CD4-positive, CD25-positive, alpha-beta regulatory T cell (primary cell): ENCODE results near the gene RAP1B. TPM values are rescaled to one million over a fixed set of nuclear protein-coding genes. Genes with fewer than 3 reads are reported as not detected.

Experiments
- ATAC-seq, 2 donors: fragments of 150-1000 bp; cut with Tn5 transposase; one replicate each; pipeline ENCODE4 v1.10.0; 2021; ENCODE audit warnings: low read depth in 2 of 2, moderate number of reproducible peaks in 2 of 2, moderate library complexity in 1 of 2
- DNase-seq, 3 donors: peaks; one replicate each; pipeline versions ENCODE4 v3.0.0 to v3.0.0-alpha.2; 2012 to 2022; ENCODE audit warnings: mixed read lengths in 1 of 3
- H3K27ac ChIP-seq: one replicate; pipeline ENCODE4 v1.7.0; 2013; ENCODE audit warnings: mild to moderate bottlenecking, low read length; ENCODE audit not compliant: insufficient read depth, poor library complexity, severe bottlenecking
- H3K27me3 ChIP-seq: one replicate; pipeline ENCODE4 v1.7.0; 2013; ENCODE audit warnings: low read length; ENCODE audit not compliant: control insufficient read depth, insufficient read depth
- H3K36me3 ChIP-seq: one replicate; pipeline ENCODE4 v1.7.0; 2013; ENCODE audit warnings: mild to moderate bottlenecking, low read length, moderate library complexity; ENCODE audit not compliant: control insufficient read depth, insufficient read depth
- H3K4me1 ChIP-seq: 2 replicates; pipeline ENCODE4 v1.7.0; 2013; ENCODE audit warnings: mild to moderate bottlenecking, low read length; ENCODE audit not compliant: insufficient read depth, control insufficient read depth, poor library complexity, severe bottlenecking
- H3K4me3 ChIP-seq: one replicate; pipeline ENCODE4 v1.7.0; 2013; ENCODE audit warnings: low read depth, mild to moderate bottlenecking, low read length, moderate library complexity
- H3K9me3 ChIP-seq, 2 experiments: 1 replicate in 1 of 2; 2 replicates in 1 of 2; pipeline ENCODE4 v1.7.0; 2013; ENCODE audit warnings: low read length in 2 of 2, mild to moderate bottlenecking in 1 of 2, moderate library complexity in 1 of 2; ENCODE audit not compliant: control insufficient read depth in 2 of 2
- H3K27ac Mint-ChIP-seq, 3 donors: one replicate each; pipeline ENCODE4 v1.8.0; 2020 to 2022; ENCODE audit warnings: mild to moderate bottlenecking in 3 of 3, mixed read lengths in 3 of 3, moderate library complexity in 2 of 3
- H3K27me3 Mint-ChIP-seq: one replicate; pipeline ENCODE4 v1.8.0; 2022; ENCODE audit warnings: mild to moderate bottlenecking, mixed read lengths
- H3K36me3 Mint-ChIP-seq: one replicate; pipeline ENCODE4 v1.8.0; 2020; ENCODE audit warnings: mixed read lengths
- H3K4me1 Mint-ChIP-seq, 4 donors: one replicate each; pipeline ENCODE4 v1.8.0; 2020 to 2022; ENCODE audit warnings: mixed read lengths in 4 of 4, mild to moderate bottlenecking in 1 of 4
- H3K4me3 Mint-ChIP-seq, 4 donors: one replicate each; pipeline ENCODE4 v1.8.0; 2020 to 2022; ENCODE audit warnings: mild to moderate bottlenecking in 4 of 4, mixed read lengths in 4 of 4, moderate library complexity in 3 of 4
- H3K9me3 Mint-ChIP-seq, 7 donors: one replicate each; pipeline ENCODE4 v1.8.0; 2020 to 2022; ENCODE audit warnings: mixed read lengths in 7 of 7, mild to moderate bottlenecking in 3 of 7, moderate library complexity in 2 of 7
- polyA plus RNA-seq, 4 donors: library from polyadenylated mRNA; unstranded; fragments of 300-500 nt; fragmentation: Illumina TruSeq; gene quantifications; one replicate each; pipeline ENCODE4 v1.2.3, GENCODE V29; 2021
- total RNA-seq: library from RNA; stranded (reverse); gene quantifications from one replicate; pipeline ENCODE4 v1.2.3, GENCODE V29; 2022

RAP1B gene
- total and polyA plus RNA-seq, 5 donors from 2014 or later, result 290 to 465 (median 405) TPM

DNA sequence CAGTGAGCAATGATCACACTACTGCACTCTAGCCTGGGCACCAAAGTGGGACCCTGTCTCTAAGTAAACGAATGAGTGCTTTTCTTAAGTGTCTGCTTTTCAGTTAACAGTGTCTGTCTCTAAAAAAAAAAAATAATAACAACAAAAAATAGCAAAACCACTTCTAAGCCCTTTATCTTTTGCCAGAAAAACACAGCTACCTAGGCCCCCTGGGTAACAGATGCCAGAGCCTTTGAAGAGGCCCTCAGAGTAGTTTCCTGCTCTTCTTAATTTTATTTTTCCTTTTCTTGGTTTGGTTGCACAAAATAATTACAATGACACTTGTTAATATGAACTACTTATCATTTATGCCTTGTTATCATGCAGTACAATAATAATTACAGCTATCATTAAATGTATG is 32.8 kb upstream of the RAP1B start:
- Histone ChIP-seq H3K27me3 (no peaks in the 10 kb centered on the region), H3K36me3 (no peaks in the 10 kb centered on the region), H3K4me1 (peaks cover 7% of the 10 kb centered on the region), H3K9me3 (no peaks in the 10 kb centered on the region), H3K27ac (no peak overlapping the region), H3K4me3 (no peak overlapping the region)
- Mint-ChIP-seq H3K27ac (peak overlapping the region in 1 of 3 donors; percentile 22), H3K4me1 (peaks cover 1 to 27% (median 19%) of the 10 kb centered on the region in 4 donors), H3K36me3 (no peaks in the 10 kb centered on the region), H3K4me3 (no peak overlapping the region), H3K9me3 (no peaks in the 10 kb centered on the region), H3K27me3 (peaks cover 6% of the 10 kb centered on the region)
- ATAC-seq (no peak), DNase-seq (no peak)

DNA sequence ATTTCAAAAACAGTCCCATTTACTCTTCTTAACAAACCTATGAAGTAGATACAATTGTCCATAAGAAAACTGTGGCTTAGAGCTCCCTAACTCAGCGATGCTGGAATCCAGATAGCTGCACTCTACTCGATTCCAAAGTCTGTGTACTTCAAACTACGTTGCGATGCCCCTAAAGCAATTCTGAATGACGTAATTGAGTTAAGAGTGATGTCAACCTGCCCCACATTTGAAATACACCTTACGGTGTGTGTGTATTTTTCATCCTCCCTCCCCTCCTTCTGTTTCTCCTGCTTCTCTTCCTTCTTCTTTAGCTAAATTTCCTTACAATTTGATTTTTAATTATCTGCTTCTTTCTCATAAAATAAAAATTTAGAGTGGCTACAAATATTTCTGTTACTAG is 31.9 kb upstream of the RAP1B start:
- no peaks in the 10 kb centered on the region for H3K27me3 ChIP-seq
- H3K27me3 Mint-ChIP-seq, result peaks cover 3% of the 10 kb centered on the region
- peaks cover 0 to 24% (median 19%) of the 10 kb centered on the region in 4 donors for H3K4me1 Mint-ChIP-seq
- ATAC-seq (no peak), DNase-seq (no peak)
- no peak overlapping the region for H3K4me3 Mint-ChIP-seq
- no peaks in the 10 kb centered on the region for H3K36me3 ChIP-seq
- no peaks in the 10 kb centered on the region for H3K9me3 Mint-ChIP-seq
- H3K4me3 ChIP-seq, result no peak overlapping the region
- H3K27ac Mint-ChIP-seq, result no peak overlapping the region
- no peak overlapping the region for H3K27ac ChIP-seq
- H3K4me1 ChIP-seq, result peaks cover 7% of the 10 kb centered on the region
- no peaks in the 10 kb centered on the region for H3K36me3 Mint-ChIP-seq
- H3K9me3 ChIP-seq, result no peaks in the 10 kb centered on the region

DNA sequence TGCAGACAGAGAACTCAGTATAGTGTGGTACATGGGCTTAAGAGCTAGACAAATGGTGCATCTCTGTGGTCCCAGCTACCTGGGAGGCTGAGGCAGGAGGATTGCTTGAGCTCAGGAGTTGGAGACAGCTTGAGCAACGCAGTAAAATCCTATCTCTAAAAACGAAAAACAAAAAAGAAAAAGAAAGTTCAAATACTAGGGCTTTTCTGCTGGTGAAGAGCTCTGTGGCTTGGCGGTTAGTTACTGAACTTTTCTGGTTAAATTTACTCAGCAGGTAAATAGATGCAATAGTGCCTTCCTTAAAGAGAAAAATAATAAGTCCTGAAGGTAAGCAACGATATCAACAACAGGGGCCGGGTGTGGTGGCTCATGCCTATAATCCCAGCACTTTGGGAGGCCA is 31.4 kb upstream of the RAP1B start:
- Mint-ChIP-seq H3K4me3 (no peak overlapping the region), H3K27ac (peak overlapping the region in 1 of 3 donors; percentile 71), H3K27me3 (no peaks in the 10 kb centered on the region), H3K9me3 (no peaks in the 10 kb centered on the region), H3K36me3 (no peaks in the 10 kb centered on the region), H3K4me1 (peaks cover 0 to 24% (median 19%) of the 10 kb centered on the region in 4 donors)
- Histone ChIP-seq H3K36me3 (no peaks in the 10 kb centered on the region), H3K4me3 (no peak overlapping the region), H3K9me3 (no peaks in the 10 kb centered on the region), H3K27ac (no peak overlapping the region), H3K27me3 (no peaks in the 10 kb centered on the region), H3K4me1 (peaks cover 7% of the 10 kb centered on the region)
- DNase-seq, result no peak
- ATAC-seq, result no peak

DNA sequence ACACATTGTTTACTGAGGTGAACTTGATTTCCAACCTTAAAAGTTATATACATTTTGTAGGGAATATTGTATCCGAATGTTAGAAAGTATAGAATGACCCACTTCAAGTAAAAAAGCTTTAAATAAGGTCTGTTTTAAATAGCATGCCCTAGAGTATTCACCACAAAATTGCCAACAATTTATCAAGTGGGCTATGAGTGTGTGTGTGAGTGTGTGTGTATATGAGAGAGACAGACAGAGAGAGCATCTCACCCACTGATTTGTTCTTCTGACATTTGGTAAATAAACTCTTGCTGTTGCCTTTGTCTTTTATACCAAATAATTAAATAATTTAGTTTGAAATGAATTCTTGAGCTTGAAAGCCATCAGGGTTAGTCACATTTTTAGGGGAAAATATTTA is 29.8 kb upstream of the RAP1B start:
- H3K27me3 Mint-ChIP-seq, result no peaks in the 10 kb centered on the region
- Histone ChIP-seq H3K4me1 (peaks cover 7% of the 10 kb centered on the region), H3K36me3 (no peaks in the 10 kb centered on the region), H3K27ac (no peak overlapping the region), H3K27me3 (no peaks in the 10 kb centered on the region), H3K9me3 (no peaks in the 10 kb centered on the region), H3K4me3 (no peak overlapping the region)
- no peak overlapping the region for H3K4me3 Mint-ChIP-seq
- peaks cover 0 to 26% (median 18%) of the 10 kb centered on the region in 4 donors for H3K4me1 Mint-ChIP-seq
- no peak overlapping the region for H3K27ac Mint-ChIP-seq
- DNase-seq, result no peak
- no peaks in the 10 kb centered on the region for H3K36me3 Mint-ChIP-seq
- H3K9me3 Mint-ChIP-seq, result no peaks in the 10 kb centered on the region
- ATAC-seq, result no peak

DNA sequence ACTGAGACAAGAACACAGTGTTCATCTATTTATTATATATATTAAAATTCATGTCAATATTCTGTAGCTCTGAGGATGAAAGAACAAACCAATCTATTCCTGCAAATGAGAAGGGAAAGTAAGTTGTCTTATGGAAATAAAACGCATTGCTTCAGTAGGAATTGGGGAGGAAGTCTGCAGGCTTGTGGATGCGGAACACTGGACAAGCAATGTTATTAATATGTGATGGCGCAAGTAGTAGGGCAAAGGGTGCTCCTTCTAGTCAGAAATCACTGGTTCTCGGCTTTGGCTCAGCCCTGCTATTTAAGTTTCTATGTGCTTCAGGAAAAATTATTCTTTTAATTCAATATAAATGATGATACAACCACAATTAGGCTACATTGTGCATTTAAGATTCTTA is 28.8 kb upstream of the RAP1B start:
- Histone ChIP-seq H3K27ac (no peak overlapping the region), H3K9me3 (no peaks in the 10 kb centered on the region), H3K4me3 (no peak overlapping the region), H3K4me1 (peaks cover 7% of the 10 kb centered on the region), H3K27me3 (no peaks in the 10 kb centered on the region), H3K36me3 (no peaks in the 10 kb centered on the region)
- no peak for ATAC-seq
- Mint-ChIP-seq H3K4me1 (peaks cover 0 to 29% (median 17%) of the 10 kb centered on the region in 4 donors), H3K36me3 (no peaks in the 10 kb centered on the region), H3K4me3 (no peak overlapping the region), H3K9me3 (no peaks in the 10 kb centered on the region), H3K27me3 (no peaks in the 10 kb centered on the region), H3K27ac (no peak overlapping the region)
- DNase-seq, result no peak

DNA sequence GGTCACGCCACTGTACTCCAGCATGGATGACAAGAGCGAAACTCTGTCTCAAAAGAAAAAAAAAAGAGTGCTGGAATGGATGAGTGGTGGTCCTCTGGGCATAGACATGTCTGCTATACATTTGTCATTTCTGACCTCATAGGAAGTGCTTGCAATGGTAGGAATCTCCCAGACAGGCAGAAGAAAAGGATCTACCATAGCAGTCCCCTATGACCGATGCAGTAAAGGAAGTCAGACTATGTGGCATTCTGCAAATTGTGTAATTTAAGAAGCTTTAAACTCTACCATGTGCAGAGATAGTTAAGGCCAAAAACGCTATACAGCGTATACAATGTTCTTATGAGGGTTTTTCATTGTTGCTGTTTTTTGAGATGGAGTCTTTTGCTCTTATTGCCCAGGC is 24.7 kb upstream of the RAP1B start:
- Histone ChIP-seq H3K9me3 (peaks cover 5 to 15% of the 10 kb centered on the region in 2 experiments), H3K27me3 (no peaks in the 10 kb centered on the region), H3K4me1 (peaks cover 13% of the 10 kb centered on the region), H3K36me3 (no peaks in the 10 kb centered on the region), H3K27ac (no peak overlapping the region), H3K4me3 (no peak overlapping the region)
- Mint-ChIP-seq H3K4me1 (peaks cover 6 to 28% (median 10%) of the 10 kb centered on the region in 4 donors), H3K27me3 (no peaks in the 10 kb centered on the region), H3K9me3 (peaks cover 0 to 14% (median 7%) of the 10 kb centered on the region in 7 donors), H3K36me3 (peaks cover 5% of the 10 kb centered on the region), H3K4me3 (no peak overlapping the region), H3K27ac (no peak overlapping the region)
- no peak for ATAC-seq
- DNase-seq, result no peak

DNA sequence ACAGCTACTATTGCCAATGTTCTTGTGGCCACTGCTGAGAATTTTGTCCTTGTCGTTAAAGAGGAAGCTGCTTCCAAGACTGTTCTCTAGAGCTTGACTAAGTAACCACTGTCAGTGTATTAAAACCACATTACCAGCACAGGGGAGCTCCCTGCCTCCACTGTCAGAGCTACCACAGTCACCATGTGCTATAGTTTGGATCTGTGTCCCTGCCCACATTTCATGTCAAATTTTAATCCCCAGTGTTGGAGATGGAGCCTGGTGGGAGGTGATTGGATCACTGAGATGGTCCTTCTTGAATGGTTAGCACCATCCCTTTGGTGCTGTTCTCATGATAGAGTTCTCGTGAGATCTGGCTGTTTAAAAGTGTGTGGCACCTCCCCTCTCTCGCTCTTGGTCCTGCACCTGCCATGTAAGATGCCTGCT is 23.2 kb upstream of the RAP1B start:
- no peaks in the 10 kb centered on the region for H3K27me3 ChIP-seq
- Mint-ChIP-seq H3K9me3 (peaks cover 0 to 19% (median 7%) of the 10 kb centered on the region in 7 donors), H3K4me1 (peaks cover 19 to 43% (median 25%) of the 10 kb centered on the region in 4 donors), H3K4me3 (peak overlapping the region in 3 of 4 donors; percentile 41 to 59 (median 41)), H3K27me3 (no peaks in the 10 kb centered on the region), H3K36me3 (peaks cover 10% of the 10 kb centered on the region), H3K27ac (peak overlapping the region; percentile 38 to 80 (median 60))
- DNase-seq, result peak in 1 of 3 donors; percentile 30
- peaks cover 5 to 15% of the 10 kb centered on the region in 2 experiments for H3K9me3 ChIP-seq
- no peaks in the 10 kb centered on the region for H3K36me3 ChIP-seq
- H3K27ac ChIP-seq, result no peak overlapping the region
- H3K4me1 ChIP-seq, result peaks cover 27% of the 10 kb centered on the region
- H3K4me3 ChIP-seq, result no peak overlapping the region
- ATAC-seq, result peak; percentile 44 to 48

DNA sequence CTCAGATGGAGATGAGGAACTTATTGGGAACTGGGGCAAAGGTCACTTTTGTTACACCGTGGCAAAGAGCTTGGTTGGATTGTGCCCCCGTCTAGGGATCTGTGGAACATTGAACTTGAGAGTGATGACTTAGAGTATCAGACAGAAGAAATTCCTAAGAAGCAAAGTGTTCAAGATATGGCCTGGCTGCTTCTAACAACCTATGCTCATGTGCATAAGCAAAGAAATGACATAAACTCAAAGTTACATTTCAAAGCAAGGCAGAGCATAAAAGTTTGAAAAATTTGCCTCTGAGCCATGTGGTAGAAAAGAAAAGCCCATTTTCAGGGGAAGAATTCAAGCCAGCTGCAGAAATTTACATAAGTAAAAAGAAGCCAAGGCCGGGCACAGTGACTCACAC is 21.5 kb upstream of the RAP1B start:
- no peak for DNase-seq
- Histone ChIP-seq H3K36me3 (no peaks in the 10 kb centered on the region), H3K27ac (no peak overlapping the region), H3K27me3 (no peaks in the 10 kb centered on the region), H3K4me1 (peaks cover 30% of the 10 kb centered on the region), H3K4me3 (no peak overlapping the region), H3K9me3 (peaks cover 5 to 15% of the 10 kb centered on the region in 2 experiments)
- Mint-ChIP-seq H3K36me3 (peaks cover 10% of the 10 kb centered on the region), H3K27me3 (no peaks in the 10 kb centered on the region), H3K27ac (peak overlapping the region in 2 of 3 donors; percentile 73 to 90), H3K4me3 (peak overlapping the region in 1 of 4 donors; percentile 51), H3K4me1 (peaks cover 23 to 53% (median 31%) of the 10 kb centered on the region in 4 donors), H3K9me3 (peaks cover 0 to 23% (median 7%) of the 10 kb centered on the region in 7 donors)
- no peak for ATAC-seq
